Urinary bladder (tissue), 4 donors: ENCODE measurements around the gene CLK1. TPM values are rescaled to one million over a fixed set of nuclear protein-coding genes. Genes with fewer than 3 reads are reported as not detected.

Experiments
- DNase-seq: peaks from one replicate; pipeline ENCODE4 v3.0.0-alpha.2; 2015; ENCODE audit errors: extremely low spot score
- H3K27ac ChIP-seq: one replicate; pipeline ENCODE4 v1.5.1; 2013; ENCODE audit warnings: low read depth, mild to moderate bottlenecking, moderate library complexity
- H3K36me3 ChIP-seq: one replicate; pipeline ENCODE4 v1.6.1; 2013; ENCODE audit warnings: mild to moderate bottlenecking, moderate library complexity; ENCODE audit not compliant: insufficient read depth
- H3K4me1 ChIP-seq: one replicate; pipeline ENCODE4 v1.6.1; 2013; ENCODE audit warnings: mild to moderate bottlenecking, moderate library complexity; ENCODE audit not compliant: insufficient read depth
- H3K4me3 ChIP-seq: one replicate; pipeline ENCODE4 v1.5.1; 2013; ENCODE audit warnings: low read depth, low read length
- WGBS: extraction: QIAGEN DNeasy Blood & Tissue Kit; methylation state at CpG from one replicate; pipeline ENCODE4 v1.1.7; 2013; 5-methylcytosine and 5-hydroxymethylcytosine counted together
- polyA plus RNA-seq: library from polyadenylated mRNA; stranded (reverse); fragments of 200-250 nt; gene quantifications from one replicate; pipeline ENCODE4 v1.2.3, GENCODE V29; 2013
- total RNA-seq: library from RNA; depleted of rRNA; stranded (reverse); fragments of >200 nt; gene quantifications from one replicate; pipeline ENCODE4 v1.2.3, GENCODE V29; 2014
- donor health status: healthy with polysubstance abuse.
- donor health status: healthy.

Gene CLK1
- total and polyA plus RNA-seq, 2 donors: 101 to 251 TPM

DNA sequence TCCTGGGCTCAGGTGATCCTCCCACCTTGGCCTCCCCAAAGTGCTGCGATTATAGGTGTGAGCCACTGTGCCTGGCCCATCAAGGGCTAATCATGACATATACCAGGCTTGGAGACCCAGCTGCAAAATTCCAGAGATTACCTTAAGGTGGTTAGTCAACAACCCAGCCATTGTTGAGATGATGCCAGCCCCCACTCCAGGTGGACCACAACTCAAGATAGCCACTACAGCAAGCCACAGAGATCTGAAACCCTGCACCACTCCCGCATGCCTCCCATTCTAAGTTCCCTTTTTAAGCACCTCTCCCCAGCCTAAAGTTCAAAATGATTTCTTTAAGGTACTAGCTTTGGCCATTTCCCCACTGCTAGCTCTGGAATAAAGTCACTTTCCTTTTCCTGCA is 4.6 kb upstream of the CLK1 start:
- no peaks in the 10 kb centered on the region for H3K4me1 ChIP-seq
- no peak overlapping the region for H3K4me3 ChIP-seq
- WGBS: 98% methylated on average over 2 of the region's 2 CpGs
- DNase-seq: no peak
- H3K36me3 ChIP-seq: no peaks in the 10 kb centered on the region
- no peak overlapping the region for H3K27ac ChIP-seq

DNA sequence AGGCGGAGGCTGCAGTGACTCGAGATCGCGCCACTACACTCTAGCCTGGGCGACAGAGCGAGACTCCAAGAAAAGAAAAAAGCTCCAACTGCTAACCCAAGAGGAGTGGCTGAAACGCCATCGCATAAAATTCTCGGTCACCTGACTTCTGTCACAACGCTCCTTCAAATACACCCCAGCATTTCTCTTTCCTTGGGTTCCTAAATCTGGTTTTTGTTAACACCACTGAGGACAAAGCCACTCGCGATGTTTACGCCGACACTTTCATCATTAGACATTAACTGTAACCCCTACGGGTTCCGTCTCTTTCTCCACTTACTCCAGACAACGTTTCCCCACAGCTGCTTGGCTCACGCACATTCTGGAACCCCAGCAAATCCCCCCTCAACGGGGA is 679 bp downstream of the CLK1 start:
- H3K36me3 ChIP-seq: no peaks in the 10 kb centered on the region
- no peak for DNase-seq
- WGBS: under 1% methylated on average over 19 of the region's 19 CpGs
- H3K4me1 ChIP-seq: no peaks in the 10 kb centered on the region
- peak overlapping the region; percentile 80 for H3K4me3 ChIP-seq
- peak overlapping the region; percentile 100 for H3K27ac ChIP-seq

DNA sequence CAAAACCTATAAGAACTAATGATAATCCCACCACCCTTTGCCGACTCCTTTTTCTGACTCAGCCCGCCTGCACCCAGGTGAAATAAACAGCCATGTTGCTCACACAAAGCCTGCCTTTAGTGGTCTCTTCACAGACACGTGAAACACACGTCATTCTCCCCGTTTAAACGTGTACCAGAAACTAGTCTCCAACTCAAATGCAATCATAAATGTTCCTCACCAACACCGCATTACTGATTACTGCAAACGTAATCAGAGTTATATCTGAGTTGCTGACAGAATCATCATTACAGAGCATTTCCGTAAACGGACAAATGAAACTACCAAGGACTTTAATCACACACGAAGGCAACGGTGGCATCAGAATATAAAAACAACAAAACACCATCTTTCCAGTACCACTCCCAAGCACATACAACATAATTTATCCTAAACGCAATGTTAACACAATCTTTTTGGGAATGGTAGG is 1.9 kb downstream of the CLK1 start:
- H3K4me1 ChIP-seq: peaks cover 2% of the 10 kb centered on the region
- peaks cover 4% of the 10 kb centered on the region for H3K36me3 ChIP-seq
- H3K4me3 ChIP-seq: peak overlapping the region; percentile 80
- DNase-seq: no peak
- peak overlapping the region; percentile 100 for H3K27ac ChIP-seq
- WGBS: under 1% methylated on average over 13 of the region's 13 CpGs

DNA sequence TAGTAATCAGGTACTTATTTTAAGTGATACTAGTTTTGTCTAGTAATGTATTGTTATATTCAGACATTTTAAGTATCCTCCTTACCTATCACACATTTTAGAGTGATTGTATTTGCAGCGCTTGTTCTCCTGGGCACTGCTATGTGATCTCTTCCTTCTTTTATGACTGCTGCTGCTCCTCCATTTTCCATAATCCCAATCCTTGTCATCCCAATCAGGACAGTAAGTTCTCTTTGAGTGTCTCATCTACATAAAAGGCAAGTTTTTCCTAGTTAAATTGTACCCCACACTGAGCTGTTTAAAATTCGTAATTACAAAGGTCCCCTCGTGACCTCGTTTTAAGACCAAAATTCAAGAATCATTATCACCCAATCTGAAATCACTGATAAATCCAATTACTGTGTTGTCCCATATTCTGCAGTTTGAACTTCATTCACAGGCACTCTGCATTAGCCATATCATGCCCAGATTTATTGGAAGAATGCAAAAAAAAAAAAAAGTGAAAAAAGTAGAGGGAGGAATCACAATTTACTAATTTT is 2.8 kb downstream of the CLK1 start:
- Histone ChIP-seq H3K4me3 (peak overlapping the region; percentile 80), H3K27ac (peak overlapping the region; percentile 63), H3K4me1 (peaks cover 2% of the 10 kb centered on the region), H3K36me3 (peaks cover 8% of the 10 kb centered on the region)
- WGBS: 10% methylated on average over 4 of the region's 4 CpGs
- no peak for DNase-seq

DNA sequence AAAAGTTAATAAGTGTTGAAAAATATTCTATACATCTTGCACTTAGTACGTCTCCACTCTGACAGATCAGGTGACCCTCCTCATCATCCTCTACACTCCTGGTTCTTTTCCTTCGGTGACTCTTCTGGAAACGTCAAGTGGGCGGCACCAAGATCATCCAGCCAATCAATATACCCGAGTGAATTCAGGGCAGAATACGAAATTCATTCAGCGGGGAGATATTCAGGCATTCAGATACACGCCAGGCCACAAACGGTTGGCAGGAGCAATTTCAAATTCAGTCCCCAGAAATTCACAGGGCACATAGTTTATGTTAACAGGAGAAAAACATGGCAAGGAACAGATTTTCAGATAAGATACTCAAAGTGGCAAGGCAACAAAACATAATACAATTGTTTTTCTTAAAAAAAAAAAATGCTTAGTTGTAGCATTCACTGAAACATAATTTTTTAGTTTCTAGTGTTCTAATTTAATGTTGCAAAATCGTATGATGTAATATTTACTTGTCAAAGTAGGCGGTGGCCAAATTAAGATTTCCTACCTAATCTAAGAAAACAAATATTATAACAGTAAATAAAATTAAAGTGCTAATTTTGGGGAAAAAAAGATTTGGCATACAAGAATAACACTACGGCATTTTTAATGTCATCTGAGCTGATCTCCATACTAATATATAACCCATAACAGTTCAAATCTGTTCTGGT is 4.2 kb downstream of the CLK1 start:
- DNase-seq: no peak
- Histone ChIP-seq H3K27ac (no peak overlapping the region), H3K4me1 (peaks cover 2% of the 10 kb centered on the region), H3K36me3 (peaks cover 13% of the 10 kb centered on the region), H3K4me3 (no peak overlapping the region)
- 26% methylated on average over 12 of the region's 12 CpGs for WGBS

DNA sequence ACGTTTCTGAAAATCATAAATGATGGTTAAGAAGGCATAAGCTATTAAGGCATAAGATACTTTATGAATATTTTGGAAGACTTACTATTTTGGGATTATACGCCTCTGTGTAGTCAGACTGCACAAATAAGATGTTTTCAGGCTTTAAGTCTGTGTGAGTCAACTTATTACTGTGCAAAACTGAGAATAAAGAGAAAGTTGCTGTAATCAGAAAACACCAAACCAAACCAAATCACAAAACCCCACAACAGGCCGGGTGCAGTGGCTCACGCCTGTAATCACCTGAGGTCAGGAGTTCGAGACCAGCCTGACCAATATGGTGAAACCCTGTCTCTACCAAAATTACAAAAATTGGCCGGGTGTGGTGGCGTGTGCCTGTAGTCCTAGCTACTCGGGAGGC is 7.7 kb downstream of the CLK1 start:
- no peak overlapping the region for H3K4me3 ChIP-seq
- 84% methylated on average over 8 of the region's 8 CpGs for WGBS
- no peak overlapping the region for H3K27ac ChIP-seq
- H3K36me3 ChIP-seq: peaks cover 18% of the 10 kb centered on the region
- H3K4me1 ChIP-seq: peaks cover 2% of the 10 kb centered on the region
- DNase-seq: no peak

DNA sequence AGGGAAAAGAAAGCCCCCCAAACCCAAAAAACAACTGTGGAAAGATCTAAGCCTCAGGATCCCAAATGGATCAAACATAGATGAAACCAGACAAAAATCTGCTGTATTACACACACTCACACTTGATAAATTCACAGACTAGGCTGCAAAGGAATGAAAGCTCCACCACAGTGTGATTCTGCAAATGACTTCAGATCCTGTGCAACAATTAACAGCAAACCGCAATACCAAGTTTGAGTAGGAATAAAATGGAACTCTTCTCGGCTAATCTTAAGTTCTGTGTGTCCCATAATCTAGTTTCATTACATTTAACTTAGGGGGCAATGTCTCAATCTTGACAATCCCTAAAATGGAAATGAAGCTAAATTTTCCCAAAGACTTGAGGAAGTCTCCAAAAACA is 11.9 kb downstream of the CLK1 start:
- WGBS: 95% methylated on average over 2 of the region's 2 CpGs
- DNase-seq: no peak
- Histone ChIP-seq H3K27ac (no peak overlapping the region), H3K4me1 (no peaks in the 10 kb centered on the region), H3K36me3 (peaks cover 16% of the 10 kb centered on the region), H3K4me3 (no peak overlapping the region)

DNA sequence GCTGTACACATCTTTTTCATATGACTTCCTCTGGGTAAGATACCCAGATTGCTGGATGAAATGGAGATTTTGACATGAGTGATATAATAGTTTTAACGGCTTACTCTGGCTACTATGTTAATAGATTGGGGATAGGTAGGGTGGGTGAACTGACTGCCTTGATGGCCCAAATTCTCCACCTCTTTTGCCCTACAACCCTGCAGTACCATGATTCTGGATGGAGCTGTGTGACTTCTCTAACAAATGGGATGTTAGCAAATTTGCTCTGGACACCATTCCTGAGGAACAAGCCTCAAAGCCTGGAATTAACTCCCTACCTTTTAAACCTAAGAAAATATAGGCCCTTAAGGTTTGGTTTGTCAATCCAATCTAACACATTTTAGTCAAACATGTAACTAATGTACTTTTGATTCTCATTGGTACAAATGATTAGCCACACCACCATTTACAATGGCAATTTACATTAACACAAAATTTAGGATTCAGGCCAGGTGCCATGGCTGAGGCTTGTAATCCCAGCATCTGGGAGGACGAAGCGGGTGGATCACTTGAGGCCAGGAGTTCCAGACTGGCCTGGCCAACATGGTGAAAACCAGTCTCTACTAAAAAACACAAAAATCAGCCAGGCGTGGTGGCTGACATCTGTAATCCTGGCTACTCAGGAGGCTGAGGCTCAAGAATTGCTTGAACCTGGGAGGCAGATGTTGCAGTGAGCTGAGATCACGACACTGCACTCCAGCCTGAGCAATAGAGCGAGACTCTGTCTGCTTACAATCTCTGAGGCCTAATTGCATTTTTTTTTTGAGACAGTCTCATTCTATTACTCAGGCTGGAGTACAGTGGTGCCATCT is 12.8 kb downstream of the CLK1 start:
- Histone ChIP-seq H3K36me3 (peaks cover 12% of the 10 kb centered on the region), H3K27ac (no peak overlapping the region), H3K4me1 (no peaks in the 10 kb centered on the region), H3K4me3 (no peak overlapping the region)
- DNase-seq: no peak
- 92% methylated on average over 6 of the region's 6 CpGs for WGBS

DNA sequence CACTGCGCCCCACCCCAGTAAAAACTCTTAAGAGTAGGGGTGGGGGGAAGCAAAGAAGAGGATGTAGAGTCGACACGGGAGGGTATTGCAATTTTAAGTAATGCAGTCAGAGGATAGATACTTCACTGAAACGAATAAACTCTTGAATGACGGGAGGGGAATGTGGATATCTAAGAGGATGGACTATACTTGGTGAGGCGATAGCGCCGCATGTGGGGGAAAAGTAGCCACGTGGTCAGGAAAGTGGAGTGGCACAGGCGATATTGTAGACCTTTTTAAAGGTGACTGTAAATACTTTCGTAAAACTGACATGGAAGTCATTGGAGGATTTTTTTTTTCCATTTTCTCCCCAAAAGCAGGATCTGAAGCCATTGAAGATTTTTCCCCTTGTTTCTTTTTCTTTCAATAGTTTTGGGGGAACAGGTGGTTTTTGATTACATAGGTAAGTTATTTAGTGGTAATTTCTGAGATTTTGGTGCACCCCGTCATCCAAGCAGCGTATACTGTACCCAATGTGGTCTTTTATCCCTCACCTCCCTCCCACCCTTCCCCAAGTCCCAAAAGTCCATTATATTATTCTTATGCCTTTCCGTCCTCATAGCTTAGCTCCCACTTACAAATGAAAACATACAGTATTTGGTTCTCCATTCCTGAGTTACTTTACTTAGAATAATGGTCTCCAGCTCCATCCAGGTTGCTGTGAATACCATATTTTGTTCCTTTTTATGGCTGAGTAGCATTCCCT is 13.8 kb downstream of the CLK1 start:
- no peak for DNase-seq
- Histone ChIP-seq H3K27ac (no peak overlapping the region), H3K4me1 (no peaks in the 10 kb centered on the region), H3K36me3 (peaks cover 10% of the 10 kb centered on the region), H3K4me3 (no peak overlapping the region)
- WGBS: 86% methylated on average over 14 of the region's 14 CpGs

DNA sequence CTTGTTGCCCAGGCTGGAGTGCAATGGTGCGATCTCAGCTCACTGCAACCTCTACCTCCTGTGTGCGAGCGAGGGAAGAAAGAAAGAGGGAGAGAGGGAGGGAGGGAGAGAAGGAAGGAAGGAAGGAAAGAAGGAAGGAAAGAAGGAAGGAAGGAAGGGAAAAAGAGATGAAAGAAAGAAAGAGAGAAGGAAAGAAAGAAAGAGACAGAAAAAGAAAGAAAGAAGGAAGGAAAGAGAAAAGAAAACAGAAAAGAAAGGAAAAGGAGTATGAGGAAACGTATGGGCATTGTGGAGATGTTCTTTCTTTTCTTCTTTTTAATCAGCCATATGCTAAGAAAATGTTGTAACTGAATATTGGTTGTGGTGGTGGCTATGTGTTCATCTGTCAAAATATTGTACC is 16.5 kb downstream of the CLK1 start:
- H3K27ac ChIP-seq: no peak overlapping the region
- DNase-seq: no peak
- WGBS: 76% methylated on average over 4 of the region's 4 CpGs
- no peaks in the 10 kb centered on the region for H3K4me1 ChIP-seq
- no peak overlapping the region for H3K4me3 ChIP-seq
- peaks cover 5% of the 10 kb centered on the region for H3K36me3 ChIP-seq

DNA sequence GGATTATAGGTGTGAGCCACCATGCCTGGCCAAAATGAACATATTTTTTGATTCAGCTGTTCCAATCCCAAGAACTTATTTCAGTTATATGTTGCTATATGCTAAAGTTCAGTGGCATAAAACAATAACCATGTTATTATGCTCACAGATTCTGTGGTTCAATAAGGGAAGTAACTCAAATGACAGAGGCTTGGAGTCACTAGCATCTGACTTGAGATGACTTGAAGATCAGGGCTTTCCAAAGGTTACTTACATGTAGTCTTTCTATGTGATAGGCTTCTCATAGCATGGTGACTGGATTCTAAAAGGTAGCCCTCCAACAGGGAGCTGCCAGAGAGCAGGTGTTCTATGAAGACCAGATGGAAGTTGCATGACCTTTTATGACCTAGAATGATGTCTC is 17.2 kb downstream of the CLK1 start:
- no peak overlapping the region for H3K4me3 ChIP-seq
- DNase-seq: no peak
- no peak overlapping the region for H3K27ac ChIP-seq
- H3K36me3 ChIP-seq: peaks cover 4% of the 10 kb centered on the region
- H3K4me1 ChIP-seq: no peaks in the 10 kb centered on the region

DNA sequence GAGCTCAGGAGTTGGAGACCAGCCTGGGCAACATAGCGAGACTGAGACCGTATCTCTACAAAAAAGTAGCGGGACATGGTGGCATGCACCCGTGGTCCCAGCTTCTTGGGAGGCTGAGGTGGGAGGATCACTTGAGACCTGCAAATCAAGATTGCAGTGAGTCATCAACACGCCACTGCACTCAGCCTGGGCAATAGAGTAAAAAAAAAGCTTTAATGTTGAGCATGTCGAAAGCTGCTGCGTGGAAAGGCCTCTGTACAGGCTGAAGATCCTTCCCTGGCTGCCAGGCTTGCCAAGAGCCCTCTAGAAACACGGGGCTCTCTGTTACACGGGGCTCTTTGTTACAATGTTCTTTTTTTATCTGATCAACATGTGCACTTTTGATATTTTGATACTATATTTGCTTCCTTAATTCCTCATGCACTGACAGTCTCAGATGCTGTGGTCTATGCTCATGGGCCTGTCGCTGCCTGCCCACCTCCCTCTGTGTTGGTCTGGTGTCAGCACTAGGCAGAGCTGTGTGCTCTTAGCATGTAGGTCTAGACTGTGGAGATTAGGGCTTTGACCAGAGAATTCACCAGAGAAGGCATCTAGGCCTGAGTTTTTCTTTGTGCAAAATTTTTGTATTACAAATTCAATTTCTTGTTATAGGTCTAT is 18.7 kb downstream of the CLK1 start:
- no peak for DNase-seq
- 82% methylated on average over 10 of the region's 10 CpGs for WGBS
- Histone ChIP-seq H3K4me3 (no peak overlapping the region), H3K4me1 (no peaks in the 10 kb centered on the region), H3K27ac (no peak overlapping the region), H3K36me3 (peaks cover 1% of the 10 kb centered on the region)

DNA sequence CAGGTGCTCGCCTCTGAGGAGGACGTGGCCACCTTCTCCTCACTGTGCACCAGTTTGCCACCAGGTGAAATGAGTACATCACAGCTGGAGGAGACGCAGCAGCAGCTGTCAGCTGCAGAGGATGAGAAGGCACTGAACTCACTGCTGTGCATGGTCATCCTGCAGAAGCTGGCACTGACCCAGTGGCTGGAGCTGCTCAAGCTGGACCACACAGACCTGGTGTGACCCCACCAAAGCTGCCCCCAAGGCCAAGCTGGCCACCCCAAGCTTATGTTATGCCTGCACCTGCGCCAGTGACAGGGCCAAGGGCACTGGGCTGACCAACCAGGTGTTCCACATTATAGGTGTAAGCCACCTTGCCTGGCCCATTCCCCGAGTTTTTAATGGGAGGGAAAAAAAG is 19.3 kb downstream of the CLK1 start:
- no peaks in the 10 kb centered on the region for H3K36me3 ChIP-seq
- 89% methylated on average over 5 of the region's 5 CpGs for WGBS
- no peak overlapping the region for H3K27ac ChIP-seq

More for the DNA sequence above, 19.3 kb downstream of the CLK1 start:
- no peak for DNase-seq
- H3K4me1 ChIP-seq: no peaks in the 10 kb centered on the region
- H3K4me3 ChIP-seq: no peak overlapping the region
